OCI-LY1 (cell line): Measurements from ENCODE around the gene RAPGEF5.

Source experiments
- H2AFZ ChIP-seq: fragments of 200-600 bp; sonication (generic), shearing (Covaris generic); 2 replicates; pipeline ENCODE4 v1.6.0; 2014; ENCODE audit warnings: antibody characterized with exemption, mild to moderate bottlenecking, low read length
- H3F3A ChIP-seq: fragments of 200-600 bp; sonication (generic), shearing (Covaris generic); 2 replicates; pipeline ENCODE4 v1.6.0; 2014; ENCODE audit warnings: mild to moderate bottlenecking, antibody characterized with exemption, low read length, moderate library complexity; ENCODE audit not compliant: insufficient read depth
- H3K27ac ChIP-seq: fragments of 200-600 bp; sonication (generic); 2 replicates; pipeline ENCODE4 v1.5.1; 2014; ENCODE audit warnings: low read length, mixed run types, mild to moderate bottlenecking, low read depth; ENCODE audit not compliant: poor library complexity, severe bottlenecking
- H3K27me3 ChIP-seq: fragments of 200-600 bp; sonication (generic); 2 replicates; pipeline ENCODE4 v1.6.0; 2014; ENCODE audit warnings: antibody characterized with exemption, mild to moderate bottlenecking, low read length, moderate library complexity; ENCODE audit not compliant: insufficient read depth
- H3K36me3 ChIP-seq: fragments of 200-600 bp; sonication (generic); 2 replicates; pipeline ENCODE4 v1.6.1; 2014; ENCODE audit warnings: mild to moderate bottlenecking, antibody characterized with exemption, low read length, moderate library complexity, mixed read lengths; ENCODE audit not compliant: insufficient read depth
- H3K4me1 ChIP-seq: fragments of 200-600 bp; sonication (generic); 2 replicates; pipeline ENCODE4 v1.5.1; 2014; ENCODE audit warnings: mild to moderate bottlenecking, low read length, moderate library complexity; ENCODE audit not compliant: insufficient read depth, severe bottlenecking
- H3K4me2 ChIP-seq: fragments of 200-600 bp; sonication (generic), shearing (Covaris generic); 2 replicates; pipeline ENCODE4 v1.6.1; 2014; ENCODE audit warnings: low read length
- H3K4me3 ChIP-seq: fragments of 200-600 bp; sonication (generic); 2 replicates; pipeline ENCODE4 v1.5.1; 2014; ENCODE audit warnings: low read length, low read depth, mild to moderate bottlenecking, mixed read lengths; ENCODE audit not compliant: poor library complexity, severe bottlenecking
- H3K79me2 ChIP-seq: fragments of 200-600 bp; shearing (Covaris generic); 2 replicates; pipeline ENCODE4 v1.6.1; 2016; ENCODE audit warnings: mixed run types, low read length, mixed read lengths; ENCODE audit not compliant: insufficient read depth
- H3K9ac ChIP-seq: fragments of 200-600 bp; sonication (generic), shearing (Covaris generic); 2 replicates; pipeline ENCODE4 v1.6.1; 2014; ENCODE audit warnings: mild to moderate bottlenecking, low read length, mixed read lengths
- H3K9me2 ChIP-seq: fragments of 200-600 bp; sonication (generic), shearing (Covaris generic); 2 replicates; pipeline ENCODE4 v1.6.1; 2014; ENCODE audit warnings: low read depth, mild to moderate bottlenecking, low read length, mixed read lengths
- H3K9me3 ChIP-seq: fragments of 200-600 bp; shearing (Covaris generic); 2 replicates; pipeline ENCODE4 v1.6.1; 2014; ENCODE audit warnings: low read length, mixed read lengths
- H4K20me1 ChIP-seq: fragments of 200-600 bp; sonication (generic), shearing (Covaris generic); 2 replicates; pipeline ENCODE4 v1.6.0; 2016; ENCODE audit warnings: mild to moderate bottlenecking, low read length; ENCODE audit not compliant: insufficient read depth
- EZH2 ChIP-seq: fragments of 200-600 bp; sonication (generic), shearing (Covaris generic); IDR thresholded peaks from 2 replicates; pipeline ENCODE4 v1.8.0; 2017; ENCODE audit warnings: borderline replicate concordance, mixed run types, mild to moderate bottlenecking, antibody characterized with exemption, low read length, moderate library complexity, mixed read lengths
- TF ChIP-seq, protein P1 (sequence below): fragments of 200-600 bp; sonication (generic), shearing (Covaris generic); IDR thresholded peaks from 2 replicates; pipeline ENCODE4 v1.5.1; 2017; ENCODE audit warnings: mild to moderate bottlenecking, antibody characterized with exemption, low read length, moderate library complexity, mixed read lengths

Gene RAPGEF5

DNA sequence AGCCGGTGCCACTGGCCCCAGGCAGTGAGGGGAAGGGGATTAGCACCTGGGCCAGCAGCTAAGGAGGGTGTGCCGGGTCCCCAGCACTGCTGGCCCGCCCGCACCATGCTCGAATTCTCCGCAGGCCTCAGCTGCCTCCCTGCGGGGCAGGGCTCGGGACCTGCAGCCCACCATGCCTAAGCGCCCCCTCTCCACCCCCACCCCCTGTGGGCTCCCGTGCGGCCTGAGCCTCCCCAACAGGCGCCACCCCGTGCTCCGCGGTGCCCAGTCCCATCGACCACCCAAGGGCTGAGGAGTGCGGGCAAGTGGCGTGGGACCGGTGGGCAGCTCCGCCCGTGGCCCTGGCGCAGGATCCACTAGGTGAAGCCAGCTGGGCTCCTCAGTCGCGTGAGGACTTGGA lies 266.4 kb downstream of the RAPGEF5 start:
- Histone ChIP-seq H3K9me3 (no peaks in the 10 kb centered on the region), H3K36me3 (no peaks in the 10 kb centered on the region), H3K27me3 (no peaks in the 10 kb centered on the region), H3K79me2 (no peaks in the 10 kb centered on the region), H3K4me3 (no peak overlapping the region), H3K9ac (no peak overlapping the region), H4K20me1 (no peaks in the 10 kb centered on the region), H2AFZ (no peak overlapping the region), H3K4me2 (no peak overlapping the region), H3F3A (no peaks in the 10 kb centered on the region), H3K27ac (no peak overlapping the region), H3K4me1 (no peaks in the 10 kb centered on the region), H3K9me2 (no peaks in the 10 kb centered on the region)
- TF ChIP-seq EZH2, result no peak
- TF ChIP-seq, protein P1, sequence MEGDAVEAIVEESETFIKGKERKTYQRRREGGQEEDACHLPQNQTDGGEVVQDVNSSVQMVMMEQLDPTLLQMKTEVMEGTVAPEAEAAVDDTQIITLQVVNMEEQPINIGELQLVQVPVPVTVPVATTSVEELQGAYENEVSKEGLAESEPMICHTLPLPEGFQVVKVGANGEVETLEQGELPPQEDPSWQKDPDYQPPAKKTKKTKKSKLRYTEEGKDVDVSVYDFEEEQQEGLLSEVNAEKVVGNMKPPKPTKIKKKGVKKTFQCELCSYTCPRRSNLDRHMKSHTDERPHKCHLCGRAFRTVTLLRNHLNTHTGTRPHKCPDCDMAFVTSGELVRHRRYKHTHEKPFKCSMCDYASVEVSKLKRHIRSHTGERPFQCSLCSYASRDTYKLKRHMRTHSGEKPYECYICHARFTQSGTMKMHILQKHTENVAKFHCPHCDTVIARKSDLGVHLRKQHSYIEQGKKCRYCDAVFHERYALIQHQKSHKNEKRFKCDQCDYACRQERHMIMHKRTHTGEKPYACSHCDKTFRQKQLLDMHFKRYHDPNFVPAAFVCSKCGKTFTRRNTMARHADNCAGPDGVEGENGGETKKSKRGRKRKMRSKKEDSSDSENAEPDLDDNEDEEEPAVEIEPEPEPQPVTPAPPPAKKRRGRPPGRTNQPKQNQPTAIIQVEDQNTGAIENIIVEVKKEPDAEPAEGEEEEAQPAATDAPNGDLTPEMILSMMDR, result no peak

DNA sequence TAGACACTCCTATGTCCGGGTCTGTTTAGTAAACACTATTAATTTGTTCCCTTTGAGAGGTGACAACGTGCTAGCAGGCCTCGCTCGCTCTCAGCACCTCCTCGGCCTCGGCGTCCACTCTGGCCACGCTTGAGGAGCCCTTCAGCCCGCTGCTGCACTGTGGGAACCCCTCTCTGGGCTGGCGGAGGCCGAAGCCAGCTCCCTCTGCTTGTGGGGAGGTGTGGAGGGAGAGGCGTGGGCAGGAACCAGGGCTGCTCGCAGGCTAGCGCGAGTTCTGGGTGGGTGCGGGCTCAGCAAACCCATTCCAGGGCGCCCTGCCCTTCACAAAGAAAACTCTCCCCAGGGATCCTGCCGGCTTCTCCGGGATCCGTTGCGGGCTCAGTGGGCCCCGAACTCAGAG lies 266.8 kb downstream of the RAPGEF5 start:
- Histone ChIP-seq H3K9ac (no peak overlapping the region), H3K36me3 (no peaks in the 10 kb centered on the region), H2AFZ (no peak overlapping the region), H3K4me3 (no peak overlapping the region), H3F3A (no peaks in the 10 kb centered on the region), H4K20me1 (no peaks in the 10 kb centered on the region), H3K4me2 (no peak overlapping the region), H3K4me1 (no peaks in the 10 kb centered on the region), H3K9me2 (no peaks in the 10 kb centered on the region), H3K27ac (no peak overlapping the region), H3K9me3 (no peaks in the 10 kb centered on the region), H3K79me2 (no peaks in the 10 kb centered on the region), H3K27me3 (no peaks in the 10 kb centered on the region)
- TF ChIP-seq, protein P1, result no peak
- TF ChIP-seq EZH2, result no peak

DNA sequence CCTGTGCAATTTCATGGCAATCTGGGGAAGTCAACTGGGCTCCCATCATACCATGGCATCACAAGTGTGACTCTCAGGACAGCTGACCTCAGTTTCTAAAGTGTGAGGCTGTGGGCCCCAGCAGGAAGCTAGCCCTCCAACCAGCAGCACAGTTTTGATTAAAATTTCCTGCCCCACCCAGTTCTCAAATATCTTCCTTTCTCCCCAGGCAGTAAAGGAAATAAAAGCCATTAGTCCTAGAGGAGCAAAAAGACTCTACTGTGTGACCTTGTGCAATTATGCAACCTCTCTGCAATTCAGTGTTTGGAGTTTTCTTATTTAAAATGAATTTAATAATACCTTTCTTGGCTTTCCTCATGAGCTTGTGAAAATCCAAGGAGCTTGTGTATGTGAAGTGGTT lies 268.1 kb downstream of the RAPGEF5 start:
- no peak overlapping the region for H3K9ac ChIP-seq
- no peak overlapping the region for H3K27ac ChIP-seq
- H4K20me1 ChIP-seq, result no peaks in the 10 kb centered on the region
- no peak overlapping the region for H3K4me2 ChIP-seq
- H3K4me1 ChIP-seq, result peaks cover 1% of the 10 kb centered on the region
- H3K79me2 ChIP-seq, result no peaks in the 10 kb centered on the region
- no peaks in the 10 kb centered on the region for H3K27me3 ChIP-seq
- TF ChIP-seq EZH2, result no peak
- no peaks in the 10 kb centered on the region for H3K9me2 ChIP-seq
- H3F3A ChIP-seq, result no peaks in the 10 kb centered on the region
- no peaks in the 10 kb centered on the region for H3K9me3 ChIP-seq
- no peak overlapping the region for H2AFZ ChIP-seq
- H3K4me3 ChIP-seq, result no peak overlapping the region
- H3K36me3 ChIP-seq, result no peaks in the 10 kb centered on the region

DNA sequence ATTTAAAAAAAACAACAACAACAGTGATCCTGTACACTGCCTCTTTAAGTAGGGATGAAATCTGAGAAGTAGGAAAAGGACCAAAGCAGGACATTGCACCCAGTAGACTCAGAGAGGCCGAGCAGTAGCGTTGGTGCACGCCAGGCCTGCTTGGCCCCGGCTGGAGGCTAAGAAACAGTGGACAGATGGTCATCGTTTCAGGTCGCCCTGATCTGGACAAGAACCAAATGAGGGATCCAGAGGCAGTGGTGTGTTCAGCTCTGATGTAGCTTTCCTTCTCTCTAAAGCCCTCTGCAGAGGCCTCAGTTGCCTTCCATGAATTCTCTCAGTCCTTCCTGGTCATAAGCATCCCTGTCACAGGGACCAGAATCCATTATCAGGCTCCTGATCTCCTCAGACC lies 269.1 kb downstream of the RAPGEF5 start:
- Histone ChIP-seq H3K4me2 (no peak overlapping the region), H3K79me2 (no peaks in the 10 kb centered on the region), H3K4me1 (peaks cover 6% of the 10 kb centered on the region), H3K9me3 (no peaks in the 10 kb centered on the region), H3K9ac (no peak overlapping the region), H3K27me3 (no peaks in the 10 kb centered on the region), H3K4me3 (no peak overlapping the region), H3K27ac (no peak overlapping the region), H3K9me2 (no peaks in the 10 kb centered on the region), H3K36me3 (no peaks in the 10 kb centered on the region), H2AFZ (no peak overlapping the region), H3F3A (no peaks in the 10 kb centered on the region), H4K20me1 (no peaks in the 10 kb centered on the region)
- no peak for TF ChIP-seq EZH2
- TF ChIP-seq, protein P1, result no peak
